Measurements from ENCODE around the gene PKM.

PKM gene

GRCh38 chr15:72199721-72200212 is 31.2 kb downstream of the PKM start:
- DNase-seq = peak; percentile 29 to 69 (median 52)

DNA sequence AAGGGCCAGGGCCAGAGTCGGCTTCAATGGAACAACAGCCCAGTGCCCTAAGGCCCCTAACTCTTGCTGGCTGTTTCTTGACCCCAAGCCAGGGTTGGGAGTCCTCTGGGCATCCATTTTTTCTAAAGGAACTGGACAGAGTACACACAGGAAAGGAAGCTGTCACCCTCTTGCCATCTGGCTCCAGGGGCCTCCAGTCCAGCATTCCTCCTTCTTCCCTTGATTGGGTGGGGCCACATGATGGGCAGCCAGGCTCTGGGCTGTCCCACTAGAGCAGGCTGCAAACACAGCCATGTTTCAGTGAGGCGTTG is 31.8 kb downstream of the PKM start:
- no peak for DNase-seq

DNA sequence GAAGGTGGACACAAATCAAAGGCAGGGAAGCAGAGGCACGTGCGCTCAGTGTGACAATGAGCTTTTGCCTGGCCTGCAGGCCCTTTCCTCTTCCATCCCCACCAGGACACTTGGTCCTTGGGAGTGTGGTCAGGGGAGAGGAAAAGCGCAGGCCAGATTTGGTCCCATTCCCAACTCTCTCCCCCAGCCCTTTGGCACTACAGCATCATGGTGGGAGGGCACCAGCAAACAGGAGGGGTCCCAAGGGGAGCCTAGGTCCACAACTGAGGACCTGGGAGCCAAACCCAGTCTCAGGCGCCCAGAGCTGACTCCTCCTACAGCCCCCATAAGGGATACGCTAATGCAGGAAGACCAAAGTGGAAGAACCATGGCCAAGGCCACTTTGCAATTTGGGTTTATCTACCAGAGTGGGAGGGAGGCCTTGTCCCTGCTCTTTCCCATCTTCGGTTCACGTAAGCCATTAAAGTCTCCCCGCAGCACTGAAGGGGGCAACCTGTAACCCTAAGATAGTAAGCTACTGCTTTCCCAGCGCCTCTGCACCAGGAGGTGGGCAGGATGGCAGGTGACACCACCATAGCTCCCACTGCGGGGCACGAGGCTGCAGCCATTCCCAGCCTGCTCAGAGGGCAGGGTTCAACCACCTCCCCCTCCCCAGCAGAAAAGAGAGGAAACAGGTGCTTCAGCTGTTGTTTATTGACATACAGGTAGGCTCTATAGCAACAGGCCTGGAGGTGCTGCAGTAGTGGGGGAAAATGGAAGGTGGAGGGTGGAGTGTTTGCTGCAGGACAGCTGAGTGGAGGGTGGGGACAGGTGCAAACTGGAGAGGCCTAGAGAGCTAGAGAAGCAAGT is 32.4 kb downstream of the PKM start:
- DNase-seq = no peak

- DNase-seq = no peak
Observed at GRCh38 chr15:72197460-72198355, 33.3 kb downstream of the PKM start, which contains the start of gene GRAMD2A. Gene GRAMD2A (minus strand): TSS chr15:72197787.

- no peak for DNase-seq
Observed at GRCh38 chr15:72197041-72197459, 33.9 kb downstream of the PKM start.

- DNase-seq = no peak
Observed at GRCh38 chr15:72196409-72197040, 34.5 kb downstream of the PKM start.

DNA sequence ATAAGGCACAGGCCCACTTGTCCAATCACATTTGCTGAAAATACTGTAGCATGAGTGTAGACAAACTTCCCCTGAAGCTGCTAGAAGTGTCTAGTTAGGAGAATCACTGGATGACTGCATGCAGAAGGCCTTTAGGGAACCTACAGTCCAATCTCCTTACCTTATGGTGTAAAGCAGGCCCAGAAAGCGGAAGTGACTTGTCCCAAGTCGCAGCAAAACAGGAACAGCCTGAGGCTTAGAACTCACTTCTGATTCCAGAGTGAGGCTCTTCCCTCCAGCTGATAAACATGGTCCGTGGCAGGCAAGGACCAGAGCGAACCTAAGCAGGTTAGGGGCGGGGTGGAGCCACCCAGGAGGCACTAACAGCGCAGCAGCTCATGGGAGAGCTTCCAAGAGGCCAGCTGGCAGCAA is 35.9 kb downstream of the PKM start:
- no peak for DNase-seq

- no peak for DNase-seq
Observed at GRCh38 chr15:72193836-72194396, 37.1 kb downstream of the PKM start.

DNA sequence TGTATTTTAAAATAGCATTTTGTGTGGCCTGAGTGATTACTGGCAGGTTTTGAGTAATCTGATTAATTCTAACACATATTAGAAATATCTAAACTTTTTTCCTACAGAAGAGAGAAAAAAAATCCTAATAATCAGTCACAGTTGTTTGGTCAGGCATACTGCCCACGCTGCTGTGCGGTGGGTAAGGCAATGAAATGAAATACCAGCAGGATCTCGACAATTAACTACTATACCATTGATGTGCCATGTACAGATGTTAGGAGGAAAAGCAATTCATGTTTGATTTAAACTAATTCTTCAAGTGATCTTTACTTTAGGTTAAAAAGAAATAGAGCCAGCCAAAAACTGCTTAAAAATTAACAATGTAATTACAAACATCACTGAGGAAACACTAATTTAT is 38.6 kb downstream of the PKM start:
- no peak for DNase-seq

DNA sequence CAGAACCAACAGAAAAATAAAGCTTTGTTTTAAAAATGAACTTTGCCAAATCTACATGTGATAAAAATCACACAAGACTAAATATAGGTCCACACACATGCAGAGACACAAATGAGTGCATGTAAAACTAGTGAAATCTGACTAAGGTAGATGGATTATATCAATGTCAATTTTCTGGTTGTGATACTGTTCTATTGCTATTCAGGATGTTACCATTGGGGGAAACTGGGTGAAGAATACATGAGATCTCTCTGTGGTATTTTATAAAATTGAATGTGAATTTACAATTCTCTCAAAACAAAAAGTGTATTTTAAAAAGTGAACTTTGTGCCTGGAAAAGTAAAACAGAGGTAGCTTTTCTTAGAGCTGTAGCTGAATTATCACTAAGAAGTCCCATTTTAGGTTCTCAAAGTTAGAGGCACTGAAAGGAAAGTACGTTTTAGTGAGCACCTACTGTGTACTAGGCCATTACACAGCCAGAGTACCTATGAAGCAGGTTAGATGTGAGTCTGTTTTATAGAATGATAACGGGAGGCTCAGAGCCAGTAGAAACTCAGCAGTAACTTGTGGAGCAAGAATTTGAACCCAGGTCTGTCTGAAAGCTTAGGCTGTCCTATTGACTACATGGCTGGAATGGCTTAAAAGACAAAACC is 41.6 kb downstream of the PKM start:
- DNase-seq = no peak

GRCh38 chr15:72184165-72184811 is 46.7 kb downstream of the PKM start:
- no peak for DNase-seq

DNA sequence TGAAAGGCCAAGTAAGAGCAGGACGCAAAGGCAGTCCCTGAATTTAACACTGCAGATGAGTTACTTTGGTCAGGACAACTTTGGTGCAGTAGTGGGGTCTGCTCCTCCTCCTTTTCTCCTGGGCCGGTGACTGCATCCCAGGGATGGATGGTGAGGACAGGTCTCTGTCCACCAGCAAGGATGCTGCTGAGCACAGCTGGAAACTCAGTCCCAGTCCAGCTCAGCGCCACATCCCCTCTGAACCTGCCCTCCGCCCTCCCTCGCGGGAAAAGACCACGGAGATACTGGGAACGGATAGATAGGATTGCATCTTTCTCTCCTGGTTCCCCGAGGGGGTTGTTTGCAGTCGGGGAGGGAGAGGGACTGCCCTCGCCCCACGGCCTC is 47.2 kb downstream of the PKM start:
- no peak for DNase-seq

GRCh38 chr15:72182673-72183072 is 48.3 kb downstream of the PKM start:
- DNase-seq = no peak

- DNase-seq = no peak
Observed at GRCh38 chr15:72182244-72182643, 48.7 kb downstream of the PKM start.

DNA sequence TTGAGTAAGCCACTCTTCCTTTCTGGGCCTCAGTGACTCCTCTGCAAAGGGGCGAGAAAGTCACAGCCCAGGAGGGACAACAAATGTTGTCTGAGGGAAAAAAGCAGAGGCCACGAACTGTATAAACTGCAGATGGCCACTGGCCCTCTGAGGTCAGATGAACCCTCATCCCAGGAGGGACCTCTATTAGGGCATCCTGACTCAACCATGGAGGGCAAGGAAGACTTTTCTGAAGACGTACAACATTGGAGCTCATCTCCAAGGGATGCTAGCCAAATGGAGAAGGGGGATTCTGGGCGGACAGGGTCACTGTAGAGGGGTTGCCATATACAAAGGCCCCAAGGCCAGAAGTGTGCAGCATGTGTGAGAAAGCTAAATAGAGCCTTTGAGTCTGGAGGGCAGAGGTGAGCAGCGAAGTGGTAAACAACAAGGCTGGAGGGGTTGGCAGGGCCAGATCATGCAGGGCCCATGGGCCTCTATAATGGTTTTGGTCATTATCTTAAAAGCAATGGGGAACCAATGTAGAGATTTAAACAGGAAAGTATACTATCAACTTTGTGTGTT is 50.1 kb downstream of the PKM start:
- DNase-seq = no peak

GRCh38 chr15:72179950-72180581 is 50.9 kb downstream of the PKM start:
- DNase-seq = no peak

DNA sequence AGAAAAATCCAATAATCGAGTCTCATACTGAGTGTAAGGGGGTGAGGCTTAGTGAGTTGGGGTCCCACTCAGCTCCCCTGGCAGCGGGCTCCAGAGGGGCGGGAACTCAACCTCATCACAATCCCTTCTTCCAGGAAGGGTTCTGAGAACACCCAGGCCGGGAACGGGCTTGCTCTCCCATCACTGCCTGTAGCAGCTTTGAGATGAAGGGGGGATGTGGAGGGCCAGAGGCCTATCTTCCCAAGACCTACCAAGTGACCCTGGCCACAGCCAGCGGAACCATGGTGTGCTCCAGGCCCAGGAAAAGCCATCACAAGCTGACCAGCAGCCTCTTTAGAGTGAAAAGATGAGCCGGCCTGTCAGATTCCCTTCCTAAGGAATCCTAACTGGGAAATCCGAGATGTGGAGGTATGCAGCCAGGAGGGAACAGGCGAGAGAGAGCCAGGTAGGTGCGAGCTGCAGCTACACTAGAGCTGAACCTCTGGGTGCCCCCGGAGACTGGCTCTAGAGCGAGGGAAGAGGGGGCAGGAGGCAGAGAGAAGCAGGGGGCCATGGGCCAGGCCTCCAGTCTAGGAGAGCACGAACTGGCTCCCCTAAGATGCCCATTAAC is 51.9 kb downstream of the PKM start:
- no peak for DNase-seq

DNA sequence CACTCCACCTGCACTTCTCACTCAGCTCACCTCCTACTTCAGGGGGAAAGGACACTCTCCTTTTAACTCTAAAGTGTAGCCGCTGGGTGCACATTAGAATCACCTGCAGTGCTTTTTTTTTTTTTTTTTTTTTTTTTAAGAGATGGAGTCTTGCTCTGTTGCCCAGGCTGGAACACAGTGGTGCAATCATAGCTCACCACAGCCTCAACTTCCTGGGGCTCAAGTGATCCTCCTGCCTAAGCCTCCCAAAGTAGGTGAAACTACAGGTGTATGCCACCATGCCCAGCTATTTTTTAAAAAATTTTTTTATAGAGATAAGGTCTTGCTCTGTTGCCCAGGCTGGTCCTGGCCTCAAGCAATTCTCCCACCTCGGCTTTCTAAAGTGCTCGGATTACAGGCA is 54.2 kb downstream of the PKM start:
- DNase-seq = no peak

GRCh38 chr15:72176159-72176558 is 54.8 kb downstream of the PKM start:
- no peak for DNase-seq

Measured in T-helper 1 cell (primary cell).